ENCODE measurements around the gene SLC7A6. TPM values are rescaled to one million over a fixed set of nuclear protein-coding genes. Genes with fewer than 3 reads are reported as not detected.

SLC7A6 gene
- total RNA-seq: 24.4 and 27.2 TPM in 2 replicates

GRCh38 chr16:68264128-68265077 is at the start of gene SLC7A6:
TSS of gene SLC7A6 (plus strand) at chr16:68264526. CDS start at chr16:68274727, 10,201 bp downstream.

DNA sequence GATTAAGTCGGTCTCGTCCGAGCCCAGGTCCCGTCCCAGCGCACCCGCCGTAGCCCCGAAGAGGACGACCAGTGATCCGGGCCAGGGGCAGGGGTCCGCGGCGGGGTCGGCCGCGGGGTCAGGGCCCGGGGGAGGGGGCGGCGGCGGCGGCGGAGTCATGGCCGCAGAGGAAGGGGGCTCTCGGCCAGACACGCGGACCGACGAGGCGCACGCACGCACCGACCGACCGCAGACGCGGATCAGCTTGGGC is 28.5 kb upstream of the SLC7A6 start, which contains the start of gene ESRP2:
ESRP2 (minus strand) TSS at position 241 of the 250 bp plus-strand sequence; CDS start at position 159, 82 bp downstream.

GRCh38 chr16:68244903-68245853 is 19.1 kb upstream of the SLC7A6 start, which contains the start of gene PLA2G15:
TSS of gene PLA2G15 (plus strand) at chr16:68245373. CDS start at chr16:68245427, 54 bp downstream.

DNA sequence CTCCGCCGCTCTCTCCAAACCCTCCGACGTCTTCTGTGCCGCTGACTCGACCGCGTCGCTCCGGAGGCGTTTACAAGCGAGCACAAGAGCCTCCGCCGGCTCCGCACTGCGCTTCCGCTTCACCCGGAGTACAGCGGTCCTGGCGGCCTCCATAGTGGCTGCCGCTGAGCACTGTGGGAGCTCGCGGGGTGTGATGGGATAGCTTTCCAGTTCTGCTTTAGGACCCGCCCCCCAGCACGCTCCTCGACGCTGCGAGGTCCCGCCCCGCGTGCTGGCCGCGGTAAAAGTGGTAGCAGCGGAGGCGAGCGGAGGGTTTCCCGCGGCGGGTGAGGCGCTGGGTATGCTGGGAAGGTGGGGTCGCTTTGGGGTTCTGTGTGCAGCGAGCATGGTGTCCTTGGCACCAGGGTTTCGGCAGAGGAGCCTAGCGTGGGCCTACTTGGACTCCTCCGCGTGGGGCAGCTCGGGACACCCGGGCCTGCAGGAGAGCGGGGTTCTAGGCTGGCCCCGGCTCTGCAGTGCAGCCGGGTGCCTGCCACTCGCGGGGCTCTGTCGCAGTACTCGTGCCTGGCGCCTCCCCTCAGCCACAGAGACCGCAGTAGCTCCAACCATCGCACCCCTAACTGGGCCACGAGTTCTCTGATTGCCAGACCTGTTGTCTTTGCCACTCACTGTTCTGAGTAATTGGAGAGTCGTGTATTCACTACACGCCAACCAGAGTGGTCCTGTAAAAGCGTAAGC is 46.6 kb downstream of the SLC7A6 start, which contains the start of the genes PRMT7 and SLC7A6OS:
PRMT7 (plus strand) TSS at position 246 of the 738 bp plus-strand sequence. CDS start 4,961 bp downstream, outside the sequence.
SLC7A6OS (minus strand) TSS at position 173 of the 738 bp plus-strand sequence; CDS start at position 153, 20 bp downstream.

Other genes starting within 250 kb of the SLC7A6 start
- gene DPEP2NB, start 248.6 kb upstream of the SLC7A6 start, total RNA-seq: not detected in 2 replicates
- gene DDX28, start 241.3 kb upstream of the SLC7A6 start, total RNA-seq: 14.4 and 20.5 TPM in 2 replicates
- gene DUS2, start 241.2 kb upstream of the SLC7A6 start, total RNA-seq: 23.4 and 27.5 TPM in 2 replicates
- 7.8 and 10.3 TPM in 2 replicates for gene NFATC3, start 179.2 kb upstream of the SLC7A6 start, total RNA-seq
- 0.15 and 0.97 TPM in 2 replicates for gene ESRP2, start 28.4 kb upstream of the SLC7A6 start, total RNA-seq
- gene PLA2G15, start 19.2 kb upstream of the SLC7A6 start, total RNA-seq: 16.6 and 18.5 TPM in 2 replicates
- 14.0 and 15.9 TPM in 2 replicates for gene SLC7A6OS, start 46.4 kb downstream of the SLC7A6 start, total RNA-seq
- gene PRMT7, start 46.5 kb downstream of the SLC7A6 start, total RNA-seq: 37.4 and 65.8 TPM in 2 replicates
- not detected in 2 replicates for gene SMPD3, start 184.0 kb downstream of the SLC7A6 start, total RNA-seq